Mesenteric fat pad (tissue), 1 donor: ENCODE results near the gene PPP1R37. TPM values are rescaled to one million over a fixed set of nuclear protein-coding genes. Genes with fewer than 3 reads are reported as not detected.

Experiments
- DNase-seq: peaks from one replicate; pipeline ENCODE4 v3.0.0-alpha.2; 2020; ENCODE audit warnings: low spot score
- long read RNA-seq: library from polyadenylated mRNA; unstranded; transcript quantifications from one replicate; pipeline ENCODE4 v2.0.0, GENCODE V29; 2020
- total RNA-seq: library from RNA; stranded (reverse); fragmentation: NEBNext Ultra II Directional; extraction: Animal tissue kit (Norgen Biotek cat#: 25700); gene quantifications from one replicate; pipeline ENCODE4 v1.2.1, GENCODE V29; 2021
- donor health status: DM: yes; HTN: yes; CAD: no.

PPP1R37 gene
- 22.0 TPM for total RNA-seq
- long read RNA-seq, partial matches to known transcripts, result 0 of 6 reads
- long read RNA-seq, other reads (novel, unspliced or antisense), result 5 of 6 reads

- peak; percentile 97 for DNase-seq
These were observed at the start of gene PPP1R37 for GRCh38 chr19:45092747-45093678. Gene PPP1R37, plus strand, starts transcription at chr19:45093179. Its CDS starts 147 bp downstream, at chr19:45093326.

- no peak for DNase-seq
These were observed 47.2 kb upstream of the PPP1R37 start for GRCh38 chr19:45045671-45046353.

GRCh38 chr19:45046355-45046754 is 46.6 kb upstream of the PPP1R37 start:
- no peak for DNase-seq

- DNase-seq, result no peak
These were observed 45.7 kb upstream of the PPP1R37 start for GRCh38 chr19:45047188-45047797.

GRCh38 chr19:45049073-45049736 is 43.8 kb upstream of the PPP1R37 start:
- no peak for DNase-seq

GRCh38 chr19:45050036-45050435 is 42.9 kb upstream of the PPP1R37 start:
- no peak for DNase-seq

- DNase-seq, result no peak
These were observed 40.9 kb upstream of the PPP1R37 start for GRCh38 chr19:45051929-45052579.

GRCh38 chr19:45056831-45057230 is 36.1 kb upstream of the PPP1R37 start:
- DNase-seq, result no peak

GRCh38 chr19:45057444-45057843 is 35.5 kb upstream of the PPP1R37 start:
- DNase-seq, result no peak

- no peak for DNase-seq
These were observed 34.3 kb upstream of the PPP1R37 start for GRCh38 chr19:45058622-45059159.

GRCh38 chr19:45059258-45059965 is 33.6 kb upstream of the PPP1R37 start:
- no peak for DNase-seq

GRCh38 chr19:45061965-45062364 is 31.0 kb upstream of the PPP1R37 start:
- no peak for DNase-seq

GRCh38 chr19:45063851-45064801 is 28.9 kb upstream of the PPP1R37 start:
- DNase-seq, result no peak

GRCh38 chr19:45066921-45067661 is 25.9 kb upstream of the PPP1R37 start:
- no peak for DNase-seq

- no peak for DNase-seq
These were observed 24.9 kb upstream of the PPP1R37 start for GRCh38 chr19:45068041-45068440.

- no peak for DNase-seq
These were observed 23.9 kb upstream of the PPP1R37 start for GRCh38 chr19:45069056-45069455.

GRCh38 chr19:45070214-45070613 is 22.8 kb upstream of the PPP1R37 start:
- no peak for DNase-seq
